Adrenal gland (tissue), 5 donors: Measurements from ENCODE around the gene CAPN2.

ENCODE experiments used
- POLR2A ChIP-seq, 2 donors: fragments of 450-650 bp; IDR thresholded peaks; one replicate each; pipeline ENCODE4 v1.6.1; 2017; ENCODE audit warnings: antibody characterized with exemption in 2 of 2, mild to moderate bottlenecking in 2 of 2, moderate library complexity in 1 of 2
- TF ChIP-seq, protein P1 (sequence below), 6 experiments: fragments of 450-650 bp in 4 of 6; fragments of 200-600 bp in 2 of 6; sonication (generic) in 1 of 6; IDR thresholded peaks; 1 replicate in 5 of 6; 2 replicates in 1 of 6; pipeline versions ENCODE4 v1.5.1 to v1.8.0; 2016 to 2021; ENCODE audit warnings: antibody characterized with exemption in 6 of 6, mild to moderate bottlenecking in 2 of 6, moderate library complexity in 1 of 6
- donor health status: DM: no; HTN: no; CAD: no.

DNA sequence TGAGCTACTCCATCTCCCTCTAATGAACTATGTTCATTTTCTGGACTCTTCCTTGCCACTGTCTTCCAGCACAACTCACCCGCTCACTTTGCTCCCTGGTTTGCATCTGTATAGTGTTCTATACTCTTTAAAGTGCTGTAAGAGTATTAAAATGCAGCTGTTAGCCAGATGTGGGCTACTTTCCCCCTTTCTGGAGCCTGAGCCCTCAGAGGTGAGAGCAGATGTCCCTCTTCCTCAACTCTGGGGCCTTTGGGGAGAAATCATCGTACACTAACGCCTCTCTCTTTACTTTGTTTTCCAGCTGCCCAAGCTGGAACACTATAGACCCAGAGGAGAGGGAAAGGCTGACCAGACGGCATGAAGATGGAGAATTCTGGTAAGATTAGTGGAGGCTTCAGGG is 39.4 kb downstream of the CAPN2 start:
- TF ChIP-seq, protein P1, sequence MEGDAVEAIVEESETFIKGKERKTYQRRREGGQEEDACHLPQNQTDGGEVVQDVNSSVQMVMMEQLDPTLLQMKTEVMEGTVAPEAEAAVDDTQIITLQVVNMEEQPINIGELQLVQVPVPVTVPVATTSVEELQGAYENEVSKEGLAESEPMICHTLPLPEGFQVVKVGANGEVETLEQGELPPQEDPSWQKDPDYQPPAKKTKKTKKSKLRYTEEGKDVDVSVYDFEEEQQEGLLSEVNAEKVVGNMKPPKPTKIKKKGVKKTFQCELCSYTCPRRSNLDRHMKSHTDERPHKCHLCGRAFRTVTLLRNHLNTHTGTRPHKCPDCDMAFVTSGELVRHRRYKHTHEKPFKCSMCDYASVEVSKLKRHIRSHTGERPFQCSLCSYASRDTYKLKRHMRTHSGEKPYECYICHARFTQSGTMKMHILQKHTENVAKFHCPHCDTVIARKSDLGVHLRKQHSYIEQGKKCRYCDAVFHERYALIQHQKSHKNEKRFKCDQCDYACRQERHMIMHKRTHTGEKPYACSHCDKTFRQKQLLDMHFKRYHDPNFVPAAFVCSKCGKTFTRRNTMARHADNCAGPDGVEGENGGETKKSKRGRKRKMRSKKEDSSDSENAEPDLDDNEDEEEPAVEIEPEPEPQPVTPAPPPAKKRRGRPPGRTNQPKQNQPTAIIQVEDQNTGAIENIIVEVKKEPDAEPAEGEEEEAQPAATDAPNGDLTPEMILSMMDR (IDR thresholded peaks at IDR 0.05): no peak
- no peak for TF ChIP-seq POLR2A (IDR thresholded peaks at IDR 0.05)
